ENCODE measurements around the gene STK24. TPM values are rescaled to one million over a fixed set of nuclear protein-coding genes. Genes with fewer than 3 reads are reported as not detected.

STK24 gene
- polyA plus RNA-seq, 3 donors, result 14.2 to 59.8 (median 28.9) TPM

GRCh38 chr13:98556142-98556816, 20.6 kb downstream of the STK24 start:
- intact Hi-C loops (cut with micrococcal nuclease), result no loop called here
- 100% methylated on average over 5 of the region's 8 CpGs for WGBS (ENCODE audit: insufficient coverage)
- DNase-seq, result no peak
- no peak overlapping the region for H3K27ac ChIP-seq (ENCODE audit: low read depth in 1 of 2, low read length in 2 of 2)
- Mint-ChIP-seq H3K27ac (peak overlapping the region in 1 of 7 donors; percentile 56), H3K4me3 (no peak overlapping the region), H3K9me3 (peaks cover 3 to 16% (median 7%) of the 10 kb centered on the region in 7 donors), H3K27me3 (ENCODE audit: low read depth in 3 of 3) (peaks cover 0 to 5% (median 4%) of the 10 kb centered on the region in 3 donors), H3K4me1 (peaks cover 52% of the 10 kb centered on the region), H3K36me3 (peaks cover 23 to 29% of the 10 kb centered on the region in 2 donors)
- H3K9ac ChIP-seq (ENCODE audit: insufficient read depth, low read length, poor library complexity, severe bottlenecking), result no peak overlapping the region
- no peak overlapping the region for H2AFZ ChIP-seq (ENCODE audit: insufficient read depth, low read depth, low read length, poor library complexity, severe bottlenecking)
- no peaks in the 10 kb centered on the region for H3K27me3 ChIP-seq (ENCODE audit: control insufficient read depth in 2 of 2, insufficient read depth in 2 of 2, low read length in 2 of 2)
- H3K79me2 ChIP-seq (ENCODE audit: insufficient read depth, low read length), result peaks cover 97% of the 10 kb centered on the region
- H3K4me3 ChIP-seq (replicated peaks in 1 of 3; ENCODE audit: low read depth in 2 of 3, low read length in 3 of 3), result no peak overlapping the region
- H3K4me1 ChIP-seq (ENCODE audit: control insufficient read depth in 1 of 2, insufficient read depth in 2 of 2, low read length in 2 of 2), result peaks cover 21 to 32% of the 10 kb centered on the region in 2 donors
- H4K20me1 ChIP-seq (ENCODE audit: insufficient read depth, low read length), result peaks cover 100% of the 10 kb centered on the region
- peaks cover 6 to 14% of the 10 kb centered on the region in 2 donors for H3K9me3 ChIP-seq (replicated peaks in 1 of 2; ENCODE audit: control insufficient read depth in 1 of 2, insufficient read depth in 1 of 2, low read length in 2 of 2)
- no peak for TF ChIP-seq CTCF (IDR thresholded peaks at IDR 0.05)
- H3K4me2 ChIP-seq (replicated peaks; ENCODE audit: extremely low read depth, low read length, poor library complexity, severe bottlenecking), result no peak overlapping the region
- H3K36me3 ChIP-seq (replicated peaks in 1 of 2; ENCODE audit: control insufficient read depth in 1 of 2, insufficient read depth in 2 of 2, low read length in 2 of 2), result peaks cover 0 to 16% of the 10 kb centered on the region in 2 donors

GRCh38 chr13:98549728-98550317, 27.1 kb downstream of the STK24 start:
- peaks cover 0 to 6% (median 1%) of the 10 kb centered on the region in 3 donors for H3K27me3 Mint-ChIP-seq (ENCODE audit: low read depth in 3 of 3)
- Histone ChIP-seq H3K9ac (ENCODE audit: insufficient read depth, low read length, poor library complexity, severe bottlenecking) (no peak overlapping the region), H3K79me2 (ENCODE audit: insufficient read depth, low read length) (peaks cover 94% of the 10 kb centered on the region), H3K9me3 (replicated peaks in 1 of 2; ENCODE audit: control insufficient read depth in 1 of 2, insufficient read depth in 1 of 2, low read length in 2 of 2) (peaks cover 22 to 25% of the 10 kb centered on the region in 2 donors), H3K27ac (ENCODE audit: low read depth in 1 of 2, low read length in 2 of 2) (peak overlapping the region; percentile 31 to 80), H3K27me3 (ENCODE audit: control insufficient read depth in 2 of 2, insufficient read depth in 2 of 2, low read length in 2 of 2) (no peaks in the 10 kb centered on the region), H3K4me3 (replicated peaks in 1 of 3; ENCODE audit: low read depth in 2 of 3, low read length in 3 of 3) (peak overlapping the region in 1 of 3 experiments; percentile 38), H3K4me1 (ENCODE audit: control insufficient read depth in 1 of 2, insufficient read depth in 2 of 2, low read length in 2 of 2) (peaks cover 37 to 53% of the 10 kb centered on the region in 2 donors), H3K4me2 (replicated peaks; ENCODE audit: extremely low read depth, low read length, poor library complexity, severe bottlenecking) (no peak overlapping the region), H4K20me1 (ENCODE audit: insufficient read depth, low read length) (peaks cover 95% of the 10 kb centered on the region), H3K36me3 (replicated peaks in 1 of 2; ENCODE audit: control insufficient read depth in 1 of 2, insufficient read depth in 2 of 2, low read length in 2 of 2) (peaks cover 0 to 25% of the 10 kb centered on the region in 2 donors), H2AFZ (ENCODE audit: insufficient read depth, low read depth, low read length, poor library complexity, severe bottlenecking) (no peak overlapping the region)
- intact Hi-C loops (cut with micrococcal nuclease), result no loop called here
- WGBS (ENCODE audit: insufficient coverage), result 100% methylated on average over 1 of the region's 3 CpGs
- peak overlapping the region; percentile 76 to 91 (median 84) for H3K27ac Mint-ChIP-seq
- peaks cover 16 to 28% (median 22%) of the 10 kb centered on the region in 7 donors for H3K9me3 Mint-ChIP-seq
- no peak for TF ChIP-seq CTCF (IDR thresholded peaks at IDR 0.05)
- no peak overlapping the region for H3K4me3 Mint-ChIP-seq
- DNase-seq, result peak in 2 of 3 donors; percentile 24 to 30
- peaks cover 42 to 47% of the 10 kb centered on the region in 2 donors for H3K36me3 Mint-ChIP-seq
- peaks cover 61% of the 10 kb centered on the region for H3K4me1 Mint-ChIP-seq
